Measurements from ENCODE around the gene FOXJ3. TPM values are rescaled to one million over a fixed set of nuclear protein-coding genes. Genes with fewer than 3 reads are reported as not detected.

FOXJ3 gene
- polyA plus RNA-seq, 1 of the 3 experiments (the other 2 are of a cell fraction): 16.0 TPM

DNA sequence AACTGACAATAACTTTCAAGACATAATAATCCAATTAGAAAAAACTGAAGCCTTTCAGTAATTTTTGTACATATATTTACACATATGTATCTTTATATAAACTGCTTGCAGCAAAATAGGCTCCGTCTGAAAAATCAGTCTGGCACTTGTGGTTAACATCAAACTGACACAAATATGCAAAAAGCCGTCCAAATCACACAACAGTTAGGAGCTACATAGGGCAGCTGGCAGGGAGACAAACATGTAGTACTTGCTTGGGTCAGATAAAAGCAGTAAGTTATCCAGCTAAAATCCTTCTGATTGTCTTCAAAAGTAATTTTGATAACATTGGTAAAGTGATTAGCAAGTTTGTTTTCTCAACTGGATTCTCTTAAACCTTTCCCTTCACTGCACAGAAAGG lies 155.8 kb downstream of the FOXJ3 start (continued):
- TF ChIP-seq GABPA (IDR thresholded peaks at IDR 0.05; ENCODE audit: low read depth): no peak
- no peak for TF ChIP-seq CHD2 (IDR thresholded peaks at IDR 0.05; ENCODE audit: low read length, partially characterized antibody)
- TF ChIP-seq NFIC (IDR thresholded peaks at IDR 0.05; ENCODE audit: borderline replicate concordance): peak; percentile 65
- TF ChIP-seq EP300 (IDR thresholded peaks at IDR 0.05; ENCODE audit: borderline replicate concordance in 1 of 2, low read depth in 1 of 2, low read length in 1 of 2): peak in 1 of 2 experiments; percentile 74; a peak in 2 of 4 replicates
- no peak for TF ChIP-seq NRF1 (IDR thresholded peaks at IDR 0.05; ENCODE audit: low read depth, low read length)
- peak; percentile 84 for TF ChIP-seq TCF12 (IDR thresholded peaks at IDR 0.05)
- TF ChIP-seq MXI1 (IDR thresholded peaks at IDR 0.05; ENCODE audit: low read depth, low read length): no peak
- no peak for TF ChIP-seq SIN3A (IDR thresholded peaks at IDR 0.05; ENCODE audit: borderline replicate concordance, low read depth, low read length)
- TF ChIP-seq, protein P1, sequence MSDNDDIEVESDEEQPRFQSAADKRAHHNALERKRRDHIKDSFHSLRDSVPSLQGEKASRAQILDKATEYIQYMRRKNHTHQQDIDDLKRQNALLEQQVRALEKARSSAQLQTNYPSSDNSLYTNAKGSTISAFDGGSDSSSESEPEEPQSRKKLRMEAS (IDR thresholded peaks at IDR 0.05; ENCODE audit: low read depth): no peak
- TF ChIP-seq FOXM1 (IDR thresholded peaks at IDR 0.05; ENCODE audit: low read depth): no peak
- peak; percentile 73 for TF ChIP-seq RCOR1 (IDR thresholded peaks at IDR 0.05; ENCODE audit: low read length)

DNA sequence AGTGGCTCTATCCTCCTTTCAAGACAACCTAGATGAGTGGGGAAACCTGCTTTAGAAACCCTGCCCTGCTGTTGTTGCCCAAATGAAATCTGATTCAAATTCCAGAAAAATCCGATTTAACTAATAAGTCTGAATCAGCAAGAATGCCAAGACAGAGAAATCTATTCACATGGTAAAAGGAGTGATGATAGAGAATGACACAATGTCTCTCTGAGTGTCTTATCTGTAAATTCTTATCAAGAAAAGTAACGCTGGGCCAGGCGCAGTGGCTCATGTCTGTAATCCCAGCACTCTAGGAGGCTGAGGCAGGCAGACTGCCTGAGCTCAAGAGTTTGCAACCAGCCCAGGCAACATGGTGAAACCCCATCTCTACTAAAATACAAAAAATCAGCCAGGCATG lies 156.8 kb downstream of the FOXJ3 start:
- peak overlapping the region; percentile 56 to 90; a peak in 3 of 4 replicates for H3K27ac ChIP-seq (ENCODE audit: low read depth in 2 of 2, low read length in 1 of 2)
- DNase-seq: no peak
- no peaks in the 10 kb centered on the region for H3K27me3 ChIP-seq (ENCODE audit: insufficient read depth)
- TF ChIP-seq, protein P2, sequence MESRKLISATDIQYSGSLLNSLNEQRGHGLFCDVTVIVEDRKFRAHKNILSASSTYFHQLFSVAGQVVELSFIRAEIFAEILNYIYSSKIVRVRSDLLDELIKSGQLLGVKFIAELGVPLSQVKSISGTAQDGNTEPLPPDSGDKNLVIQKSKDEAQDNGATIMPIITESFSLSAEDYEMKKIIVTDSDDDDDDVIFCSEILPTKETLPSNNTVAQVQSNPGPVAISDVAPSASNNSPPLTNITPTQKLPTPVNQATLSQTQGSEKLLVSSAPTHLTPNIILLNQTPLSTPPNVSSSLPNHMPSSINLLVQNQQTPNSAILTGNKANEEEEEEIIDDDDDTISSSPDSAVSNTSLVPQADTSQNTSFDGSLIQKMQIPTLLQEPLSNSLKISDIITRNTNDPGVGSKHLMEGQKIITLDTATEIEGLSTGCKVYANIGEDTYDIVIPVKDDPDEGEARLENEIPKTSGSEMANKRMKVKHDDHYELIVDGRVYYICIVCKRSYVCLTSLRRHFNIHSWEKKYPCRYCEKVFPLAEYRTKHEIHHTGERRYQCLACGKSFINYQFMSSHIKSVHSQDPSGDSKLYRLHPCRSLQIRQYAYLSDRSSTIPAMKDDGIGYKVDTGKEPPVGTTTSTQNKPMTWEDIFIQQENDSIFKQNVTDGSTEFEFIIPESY (IDR thresholded peaks at IDR 0.05; ENCODE audit: borderline replicate concordance, low read depth): no peak
- TF ChIP-seq POLR2AphosphoS5 (IDR thresholded peaks at IDR 0.05; ENCODE audit: low read depth, low read length): no peak
- TF ChIP-seq, protein P3, sequence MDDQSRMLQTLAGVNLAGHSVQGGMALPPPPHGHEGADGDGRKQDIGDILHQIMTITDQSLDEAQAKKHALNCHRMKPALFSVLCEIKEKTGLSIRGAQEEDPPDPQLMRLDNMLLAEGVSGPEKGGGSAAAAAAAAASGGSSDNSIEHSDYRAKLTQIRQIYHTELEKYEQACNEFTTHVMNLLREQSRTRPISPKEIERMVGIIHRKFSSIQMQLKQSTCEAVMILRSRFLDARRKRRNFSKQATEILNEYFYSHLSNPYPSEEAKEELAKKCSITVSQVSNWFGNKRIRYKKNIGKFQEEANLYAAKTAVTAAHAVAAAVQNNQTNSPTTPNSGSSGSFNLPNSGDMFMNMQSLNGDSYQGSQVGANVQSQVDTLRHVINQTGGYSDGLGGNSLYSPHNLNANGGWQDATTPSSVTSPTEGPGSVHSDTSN (IDR thresholded peaks at IDR 0.05): peak; percentile 33; the same call in 1 of the 2 replicates
- peak; percentile 42; the same call in 1 of the 2 replicates for TF ChIP-seq GATA2 (CRISPR knock-in tag; IDR thresholded peaks at IDR 0.05)
- TF ChIP-seq, protein P4, sequence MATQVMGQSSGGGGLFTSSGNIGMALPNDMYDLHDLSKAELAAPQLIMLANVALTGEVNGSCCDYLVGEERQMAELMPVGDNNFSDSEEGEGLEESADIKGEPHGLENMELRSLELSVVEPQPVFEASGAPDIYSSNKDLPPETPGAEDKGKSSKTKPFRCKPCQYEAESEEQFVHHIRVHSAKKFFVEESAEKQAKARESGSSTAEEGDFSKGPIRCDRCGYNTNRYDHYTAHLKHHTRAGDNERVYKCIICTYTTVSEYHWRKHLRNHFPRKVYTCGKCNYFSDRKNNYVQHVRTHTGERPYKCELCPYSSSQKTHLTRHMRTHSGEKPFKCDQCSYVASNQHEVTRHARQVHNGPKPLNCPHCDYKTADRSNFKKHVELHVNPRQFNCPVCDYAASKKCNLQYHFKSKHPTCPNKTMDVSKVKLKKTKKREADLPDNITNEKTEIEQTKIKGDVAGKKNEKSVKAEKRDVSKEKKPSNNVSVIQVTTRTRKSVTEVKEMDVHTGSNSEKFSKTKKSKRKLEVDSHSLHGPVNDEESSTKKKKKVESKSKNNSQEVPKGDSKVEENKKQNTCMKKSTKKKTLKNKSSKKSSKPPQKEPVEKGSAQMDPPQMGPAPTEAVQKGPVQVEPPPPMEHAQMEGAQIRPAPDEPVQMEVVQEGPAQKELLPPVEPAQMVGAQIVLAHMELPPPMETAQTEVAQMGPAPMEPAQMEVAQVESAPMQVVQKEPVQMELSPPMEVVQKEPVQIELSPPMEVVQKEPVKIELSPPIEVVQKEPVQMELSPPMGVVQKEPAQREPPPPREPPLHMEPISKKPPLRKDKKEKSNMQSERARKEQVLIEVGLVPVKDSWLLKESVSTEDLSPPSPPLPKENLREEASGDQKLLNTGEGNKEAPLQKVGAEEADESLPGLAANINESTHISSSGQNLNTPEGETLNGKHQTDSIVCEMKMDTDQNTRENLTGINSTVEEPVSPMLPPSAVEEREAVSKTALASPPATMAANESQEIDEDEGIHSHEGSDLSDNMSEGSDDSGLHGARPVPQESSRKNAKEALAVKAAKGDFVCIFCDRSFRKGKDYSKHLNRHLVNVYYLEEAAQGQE (IDR thresholded peaks at IDR 0.05; ENCODE audit: low read depth, low read length): no peak
- 41% methylated on average over 3 of the region's 3 CpGs for WGBS (ENCODE audit: low lambda C conversion rate)
- POLR2A ChIA-PET: no interaction called here
- no peak overlapping the region for H3K4me3 ChIP-seq (ENCODE audit: low read depth in 2 of 2, low read length in 1 of 2)
- no peaks in the 10 kb centered on the region for H3K79me2 ChIP-seq (ENCODE audit: insufficient read depth)
- H3K9me3 ChIP-seq: no peaks in the 10 kb centered on the region
- H3K9me2 ChIP-seq: no peaks in the 10 kb centered on the region
- H2AFZ ChIP-seq (ENCODE audit: low read depth): no peak overlapping the region
- no peak overlapping the region for H3K9ac ChIP-seq
- H3K4me2 ChIP-seq: 0 out of 2 replicates have a peak overlapping the region, but pooled peaks have one; percentile 18
- H4K20me1 ChIP-seq (ENCODE audit: insufficient read depth): peaks cover 15% of the 10 kb centered on the region
- H3F3A ChIP-seq (replicated peaks; ENCODE audit: insufficient read depth): peaks cover 27% of the 10 kb centered on the region
- CTCF ChIA-PET: interaction anchor here (0.8 to 1.8 kb wide), 5 partner anchors 9 to 31 kb away, joined by 3 to 5 read pairs (median 4); no protein-coding TSS in a partner anchor
- peaks cover 7 to 9% of the 10 kb centered on the region in 2 experiments for H3K36me3 ChIP-seq (replicated peaks in 1 of 2; ENCODE audit: control insufficient read depth in 1 of 2, insufficient read depth in 2 of 2, low read length in 1 of 2)
- H3K4me1 ChIP-seq (ENCODE audit: control insufficient read depth in 1 of 2, insufficient read depth in 2 of 2, low read depth in 1 of 2, low read length in 1 of 2): peaks cover 28 to 48% of the 10 kb centered on the region in 2 experiments; a peak in 3 of 4 replicates
